HCT116 (cell line): ENCODE results near the gene PRSS2. TPM values are rescaled to one million over a fixed set of nuclear protein-coding genes. Genes with fewer than 3 reads are reported as not detected.
"Not testable (repeated sequence)": the region's sequence is repeated elsewhere in the genome, so short reads cannot be mapped to it uniquely, and the experiment has no call there.

Source experiments
- ATAC-seq: fragments of 200-7000 bp; cut with Tn5 transposase; 2 replicates; pipeline ENCODE4 v1.9.1; 2020; ENCODE audit warnings: mild to moderate bottlenecking, moderate library complexity
- BruUV-seq: library from RNA; stranded (reverse); fragments of 400-500 nt; replicated peaks from 2 replicates; lab custom pipeline; 2021; lab: Mats Ljungman, UMichigan
- CTCF ChIA-PET: fragments of 300-600 bp; sonication (Branson Sonifier 250); formaldehyde crosslinking; loops from one replicate; lab custom pipeline; 2021; ENCODE audit warnings: antibody characterized with exemption; lab: Charles Lee
- POLR2A ChIA-PET: fragments of 300-600, 350-600 bp; sonication (Branson Sonifier 250); formaldehyde crosslinking; loops from one replicate; lab custom pipeline; 2021; ENCODE audit warnings: antibody characterized with exemption; lab: Charles Lee
- RAD21 ChIA-PET, 2 experiments: fragments of 300-600 bp; sonication (Branson Sonifier 250); formaldehyde crosslinking; loops; one replicate each; lab custom pipeline; 2023; ENCODE audit warnings: low total read pairs in 2 of 2; ENCODE audit not compliant: uncharacterized antibody in 2 of 2, unreplicated experiment in 2 of 2, low non-redundant PET in 1 of 2; lab: Charles Lee
- DNase-seq: peaks from one replicate; pipeline ENCODE4 v3.0.0-alpha.2; 2010; ENCODE audit warnings: low read depth, low spot score
- H2AFZ ChIP-seq: fragments of 200-600 bp; shearing (Covaris generic), sonication (generic); 2 replicates; pipeline ENCODE4 v1.6.1; 2017; ENCODE audit warnings: low read depth, mixed run types, mixed read lengths, antibody characterized with exemption, low read length; ENCODE audit not compliant: poor library complexity, severe bottlenecking
- H3K27ac ChIP-seq: 2 replicates; pipeline ENCODE4 v1.5.1; 2012; ENCODE audit warnings: low read depth, low read length
- H3K27me3 ChIP-seq: fragments of 200-600 bp; sonication (generic); 2 replicates; pipeline ENCODE4 v1.6.1; 2016; ENCODE audit warnings: mixed run types, low read length, mixed read lengths; ENCODE audit not compliant: insufficient read depth
- H3K36me3 ChIP-seq, 2 experiments: fragments of 200-500 bp in 1 of 2; fragments of 200-600 bp in 1 of 2; sonication (Bioruptor generic) in 1 of 2; sonication (generic) in 1 of 2; 2 replicates each; pipeline versions ENCODE4 v1.5.1 to v1.6.1; 2014 to 2016; ENCODE audit warnings: low read length in 2 of 2, inconsistent platforms in 1 of 2, mixed read lengths in 1 of 2, mixed run types in 1 of 2; ENCODE audit not compliant: insufficient read depth in 2 of 2, control insufficient read depth in 1 of 2
- H3K4me1 ChIP-seq, 2 experiments: fragments of 200-600 bp in 1 of 2; sonication (generic) in 1 of 2; 2 replicates each; pipeline versions ENCODE4 v1.5.1 to v1.6.1; 2012 to 2017; ENCODE audit warnings: low read length in 2 of 2, inconsistent platforms in 1 of 2, mild to moderate bottlenecking in 1 of 2, mixed read lengths in 1 of 2, mixed run types in 1 of 2, moderate library complexity in 1 of 2; ENCODE audit not compliant: insufficient read depth in 2 of 2, control insufficient read depth in 1 of 2
- H3K4me2 ChIP-seq: fragments of 200-600 bp; sonication (generic); 2 replicates; pipeline ENCODE4 v1.6.1; 2017; ENCODE audit warnings: mixed run types, low read length, mixed read lengths
- H3K4me3 ChIP-seq, 2 experiments: fragments of 200-600 bp in 1 of 2; sonication (generic) in 1 of 2; replicated peaks in 1 of 2; 2 replicates each; pipeline ENCODE4 v1.5.1; 2011 to 2016; ENCODE audit warnings: low read length in 2 of 2, control low read depth in 1 of 2, low read depth in 1 of 2, mild to moderate bottlenecking in 1 of 2, mixed read lengths in 1 of 2, mixed run types in 1 of 2
- H3K79me2 ChIP-seq: fragments of 200-600 bp; sonication (generic); 2 replicates; pipeline ENCODE4 v1.6.1; 2017; ENCODE audit warnings: mild to moderate bottlenecking, mixed run types, low read length, moderate library complexity, mixed read lengths; ENCODE audit not compliant: insufficient read depth
- H3K9ac ChIP-seq: fragments of 200-600 bp; sonication (generic); 2 replicates; pipeline ENCODE4 v1.6.1; 2016; ENCODE audit warnings: low read length, mixed read lengths
- H3K9me2 ChIP-seq: fragments of 200-600 bp; sonication (generic), shearing (Covaris generic); 2 replicates; pipeline ENCODE4 v1.6.1; 2017; ENCODE audit warnings: mixed run types, mild to moderate bottlenecking, moderate library complexity; ENCODE audit not compliant: insufficient read depth
- H3K9me3 ChIP-seq, 2 experiments: fragments of 200-500 bp in 1 of 2; fragments of 200-600 bp in 1 of 2; sonication (Bioruptor generic) in 1 of 2; sonication (generic) in 1 of 2; 2 replicates each; pipeline ENCODE4 v1.6.1; 2014 to 2017; ENCODE audit warnings: low read length in 2 of 2, mixed read lengths in 2 of 2, inconsistent platforms in 1 of 2, low read depth in 1 of 2, mild to moderate bottlenecking in 1 of 2, mixed run types in 1 of 2, moderate library complexity in 1 of 2; ENCODE audit not compliant: control insufficient read depth in 1 of 2, insufficient read depth in 1 of 2
- H4K20me1 ChIP-seq: fragments of 200-600 bp; sonication (generic), shearing (Covaris generic); 2 replicates; pipeline ENCODE4 v1.6.1; 2017; ENCODE audit warnings: mixed run types, mild to moderate bottlenecking, moderate library complexity; ENCODE audit not compliant: insufficient read depth
- CEBPB ChIP-seq: IDR thresholded peaks from 2 replicates; pipeline ENCODE4 v1.6.1; 2012; ENCODE audit warnings: low read depth
- EZH2 ChIP-seq: fragments of 200-600 bp; sonication (generic); IDR thresholded peaks from 2 replicates; pipeline ENCODE4 v1.6.1; 2017; ENCODE audit warnings: antibody characterized with exemption, mixed run types
- YY1 ChIP-seq: IDR thresholded peaks from 2 replicates; pipeline ENCODE4 v1.6.1; 2011; ENCODE audit warnings: low read length, low read depth, moderate library complexity, mild to moderate bottlenecking; ENCODE audit not compliant: insufficient replicate concordance; ENCODE audit errors: extremely low read depth
- ZNF274 ChIP-seq: fragments of 200-500 bp; sonication (Bioruptor generic); IDR thresholded peaks from 2 replicates; pipeline ENCODE4 v1.6.1; 2014; ENCODE audit warnings: mild to moderate bottlenecking, low read depth, low read length, inconsistent platforms
- intact Hi-C: fragments of 100-400 bp; cut with micrococcal nuclease; formaldehyde crosslinking; loops from 2 replicates; pipeline ENCODE4 v1.10.0; 2022
- total RNA-seq: library from RNA; stranded (reverse); gene quantifications from one replicate; pipeline ENCODE4 v1.2.1, GENCODE V29; 2021; ENCODE audit not compliant: unreplicated experiment
- TF ChIP-seq, protein P1 (sequence below): IDR thresholded peaks from 2 replicates; pipeline ENCODE4 v1.6.1; 2012
- TF ChIP-seq, protein P2 (sequence below): IDR thresholded peaks from 2 replicates; pipeline ENCODE4 v1.6.1; 2012; ENCODE audit warnings: low read depth

PRSS2 gene
- total RNA-seq, 1 experiment from 2014 or later = 36.8 TPM

DNA sequence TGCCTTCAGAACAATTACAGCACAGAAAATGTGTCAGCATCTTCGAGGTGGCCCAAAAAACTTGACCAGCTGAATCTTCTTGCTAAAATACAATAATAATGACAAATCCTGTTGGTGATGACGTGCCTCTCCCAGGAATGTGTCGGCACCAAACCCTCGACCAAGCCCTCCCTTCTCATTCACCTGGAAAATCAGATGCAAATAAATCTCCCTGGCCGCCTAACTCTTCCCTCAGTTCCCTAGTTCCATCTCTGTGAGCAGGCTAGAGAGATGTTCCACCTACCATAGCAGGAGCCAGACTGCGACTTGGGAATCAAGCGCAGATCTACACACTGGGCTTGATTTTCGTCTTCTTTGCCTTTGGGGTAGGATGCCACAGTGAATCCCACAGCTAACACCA is 17.4 kb upstream of the PRSS2 start:
- no peak overlapping the region for H3K4me3 ChIP-seq
- no peaks in the 10 kb centered on the region for H3K36me3 ChIP-seq
- POLR2A ChIA-PET = no interaction called here
- no peak overlapping the region for H3K9ac ChIP-seq
- no peaks in the 10 kb centered on the region for H3K4me1 ChIP-seq
- DNase-seq = no peak
- no peak overlapping the region for H2AFZ ChIP-seq
- no peak overlapping the region for H3K27ac ChIP-seq
- TF ChIP-seq, protein P1, sequence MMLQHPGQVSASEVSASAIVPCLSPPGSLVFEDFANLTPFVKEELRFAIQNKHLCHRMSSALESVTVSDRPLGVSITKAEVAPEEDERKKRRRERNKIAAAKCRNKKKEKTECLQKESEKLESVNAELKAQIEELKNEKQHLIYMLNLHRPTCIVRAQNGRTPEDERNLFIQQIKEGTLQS = no peak
- TF ChIP-seq, protein P2, sequence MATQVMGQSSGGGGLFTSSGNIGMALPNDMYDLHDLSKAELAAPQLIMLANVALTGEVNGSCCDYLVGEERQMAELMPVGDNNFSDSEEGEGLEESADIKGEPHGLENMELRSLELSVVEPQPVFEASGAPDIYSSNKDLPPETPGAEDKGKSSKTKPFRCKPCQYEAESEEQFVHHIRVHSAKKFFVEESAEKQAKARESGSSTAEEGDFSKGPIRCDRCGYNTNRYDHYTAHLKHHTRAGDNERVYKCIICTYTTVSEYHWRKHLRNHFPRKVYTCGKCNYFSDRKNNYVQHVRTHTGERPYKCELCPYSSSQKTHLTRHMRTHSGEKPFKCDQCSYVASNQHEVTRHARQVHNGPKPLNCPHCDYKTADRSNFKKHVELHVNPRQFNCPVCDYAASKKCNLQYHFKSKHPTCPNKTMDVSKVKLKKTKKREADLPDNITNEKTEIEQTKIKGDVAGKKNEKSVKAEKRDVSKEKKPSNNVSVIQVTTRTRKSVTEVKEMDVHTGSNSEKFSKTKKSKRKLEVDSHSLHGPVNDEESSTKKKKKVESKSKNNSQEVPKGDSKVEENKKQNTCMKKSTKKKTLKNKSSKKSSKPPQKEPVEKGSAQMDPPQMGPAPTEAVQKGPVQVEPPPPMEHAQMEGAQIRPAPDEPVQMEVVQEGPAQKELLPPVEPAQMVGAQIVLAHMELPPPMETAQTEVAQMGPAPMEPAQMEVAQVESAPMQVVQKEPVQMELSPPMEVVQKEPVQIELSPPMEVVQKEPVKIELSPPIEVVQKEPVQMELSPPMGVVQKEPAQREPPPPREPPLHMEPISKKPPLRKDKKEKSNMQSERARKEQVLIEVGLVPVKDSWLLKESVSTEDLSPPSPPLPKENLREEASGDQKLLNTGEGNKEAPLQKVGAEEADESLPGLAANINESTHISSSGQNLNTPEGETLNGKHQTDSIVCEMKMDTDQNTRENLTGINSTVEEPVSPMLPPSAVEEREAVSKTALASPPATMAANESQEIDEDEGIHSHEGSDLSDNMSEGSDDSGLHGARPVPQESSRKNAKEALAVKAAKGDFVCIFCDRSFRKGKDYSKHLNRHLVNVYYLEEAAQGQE = no peak
- TF ChIP-seq YY1 = no peak
- no peak for TF ChIP-seq EZH2
- no peak for TF ChIP-seq CEBPB
- TF ChIP-seq ZNF274 = no peak
- H4K20me1 ChIP-seq = no peaks in the 10 kb centered on the region
- CTCF ChIA-PET = interaction anchor here (1.0 kb wide), 1 partner anchor 30 kb away, joined by 3 read pairs; no protein-coding TSS in a partner anchor
- no peaks in the 10 kb centered on the region for H3K9me3 ChIP-seq
- no peak overlapping the region for H3K4me2 ChIP-seq
- ATAC-seq = no peak
- no peaks in the 10 kb centered on the region for H3K79me2 ChIP-seq
- BruUV-seq = no TSS peak
- peaks cover 8% of the 10 kb centered on the region; the same call in 1 of the 2 replicates for H3K27me3 ChIP-seq
- intact Hi-C loops = no loop called here
- RAD21 ChIA-PET = no interaction called here
- no peaks in the 10 kb centered on the region for H3K9me2 ChIP-seq

DNA sequence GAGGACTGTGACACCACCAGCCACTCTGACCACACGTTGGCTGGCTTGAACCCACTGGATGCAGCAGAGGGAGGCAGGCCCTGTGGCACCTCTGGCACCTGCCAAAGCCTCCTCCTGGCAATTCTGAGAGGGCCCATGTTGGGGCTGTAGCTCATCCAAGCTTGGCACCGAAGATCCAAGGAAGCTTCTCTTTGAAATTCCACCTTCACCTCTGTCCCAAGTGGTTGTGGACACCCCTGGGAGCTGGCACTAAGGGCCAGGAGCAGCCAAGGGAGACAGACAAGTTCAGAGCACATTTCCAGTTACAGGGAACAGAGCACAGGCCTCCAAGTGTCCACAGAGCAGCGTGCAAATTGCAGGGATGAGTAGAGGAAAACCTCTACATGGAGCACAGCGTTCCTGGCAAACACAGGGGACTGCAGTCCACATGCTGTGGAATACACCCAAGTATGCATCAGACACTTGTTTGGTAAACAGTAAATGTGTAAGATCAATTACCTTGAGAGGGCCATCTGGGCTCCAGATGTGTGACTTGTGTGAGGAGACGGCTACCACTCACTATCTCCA is 16.8 kb upstream of the PRSS2 start:
- H3K4me2 ChIP-seq, DNase-seq, intact Hi-C loops, H3K36me3 ChIP-seq, H2AFZ ChIP-seq, H3K4me3 ChIP-seq, H3K27me3 ChIP-seq, H3K9me2 ChIP-seq, H3K27ac ChIP-seq, H3K9ac ChIP-seq, RAD21 ChIA-PET, BruUV-seq, H3K4me1 ChIP-seq, ATAC-seq, POLR2A ChIA-PET, H3K79me2 ChIP-seq, H4K20me1 ChIP-seq, H3K9me3 ChIP-seq: not testable (repeated sequence)
- CTCF ChIA-PET = interaction anchor here (1.0 kb wide), 1 partner anchor 29 kb away, joined by 3 read pairs; no protein-coding TSS in a partner anchor
